GM10847 (cell line): Measurements from ENCODE around the gene TRABD2A.

ENCODE experiments used
- POLR2A ChIP-seq: IDR thresholded peaks from 2 replicates; pipeline ENCODE4 v1.6.1; 2011; ENCODE audit not compliant: insufficient read length; ENCODE audit errors: extremely low read depth

TRABD2A gene

DNA sequence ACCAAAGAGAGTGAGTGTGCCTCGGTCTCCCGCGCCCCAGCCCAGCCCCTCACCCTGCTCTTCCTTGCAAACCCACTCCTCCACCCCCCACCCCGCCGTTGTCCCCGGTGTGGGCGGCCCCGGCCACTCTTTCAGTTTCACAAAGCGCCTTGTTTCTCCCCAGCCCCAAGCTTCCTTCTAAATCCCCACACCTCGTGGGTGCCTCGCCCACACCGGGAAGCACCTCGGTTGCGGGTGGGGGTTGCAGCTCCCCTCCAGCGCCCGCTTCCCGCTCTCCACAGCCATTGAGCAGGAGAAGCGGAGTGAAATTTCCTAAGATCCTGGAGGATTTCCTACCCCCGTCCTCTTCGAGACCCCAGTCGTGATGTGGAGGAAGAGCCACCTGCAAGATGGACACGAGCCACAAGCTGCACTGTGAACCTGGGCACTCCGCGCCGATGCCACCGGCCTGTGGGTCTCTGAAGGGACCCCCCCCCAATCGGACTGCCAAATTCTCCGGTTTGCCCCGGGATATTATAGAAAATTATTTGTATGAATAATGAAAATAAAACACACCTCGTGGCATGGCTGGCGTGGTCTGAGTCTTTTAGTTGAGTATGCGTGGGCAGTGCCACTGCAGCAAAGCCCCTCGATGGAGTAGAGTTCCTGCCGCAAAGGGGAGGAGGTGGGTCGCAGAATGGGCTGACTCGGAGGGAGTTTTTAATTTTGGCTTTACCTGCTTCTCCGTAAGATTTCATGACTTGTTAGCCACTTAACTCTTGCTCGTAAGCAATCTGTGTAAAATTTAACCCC lies 25.4 kb upstream of the TRABD2A start:
- TF ChIP-seq POLR2A = no peak

DNA sequence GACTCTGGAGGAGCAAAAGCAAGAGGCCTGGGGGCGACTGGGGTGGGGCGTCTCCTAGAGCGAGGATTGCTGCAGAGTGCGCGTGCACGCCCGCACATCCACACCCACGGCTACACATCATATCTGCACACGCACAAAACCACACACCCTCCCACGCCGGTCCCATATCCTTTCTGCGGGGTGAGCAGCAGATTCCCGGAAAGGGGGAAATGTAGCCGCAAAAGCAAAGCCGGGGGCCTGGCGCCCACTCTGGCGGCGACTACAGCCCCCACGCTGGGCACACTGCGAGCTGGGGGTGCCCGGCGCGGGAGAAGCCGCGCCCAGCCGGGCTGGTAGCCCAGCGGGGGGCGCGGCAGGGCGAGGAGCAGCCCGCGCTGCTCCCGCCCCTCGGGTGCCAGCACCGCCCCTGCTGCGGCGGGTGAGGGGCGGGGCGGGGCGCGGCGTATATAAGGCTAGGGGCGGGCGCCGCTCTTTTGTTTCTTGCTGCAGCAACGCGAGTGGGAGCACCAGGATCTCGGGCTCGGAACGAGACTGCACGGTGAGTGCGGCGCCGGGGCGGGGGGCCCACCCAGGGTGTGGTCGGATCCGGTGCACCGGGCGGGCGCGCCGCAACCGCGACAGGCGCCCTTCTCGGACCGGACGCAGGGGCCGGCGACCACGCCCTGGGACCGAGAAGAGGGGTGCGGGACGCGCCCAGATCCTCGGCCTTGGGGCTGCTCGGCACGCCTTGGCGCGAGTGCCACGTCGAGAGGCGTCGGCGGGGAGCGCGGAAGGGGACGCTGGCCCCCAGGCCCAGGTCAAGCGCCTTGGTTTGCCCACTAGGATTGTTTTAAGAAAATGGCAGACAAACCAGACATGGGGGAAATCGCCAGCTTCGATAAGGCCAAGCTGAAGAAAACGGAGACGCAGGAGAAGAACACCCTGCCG lies 24.6 kb upstream of the TRABD2A start, which contains the start of gene TMSB10:
Gene TMSB10, plus strand, starts transcription at position 476 of the 927 bp plus-strand sequence.
- TF ChIP-seq POLR2A = peak; percentile 99

DNA sequence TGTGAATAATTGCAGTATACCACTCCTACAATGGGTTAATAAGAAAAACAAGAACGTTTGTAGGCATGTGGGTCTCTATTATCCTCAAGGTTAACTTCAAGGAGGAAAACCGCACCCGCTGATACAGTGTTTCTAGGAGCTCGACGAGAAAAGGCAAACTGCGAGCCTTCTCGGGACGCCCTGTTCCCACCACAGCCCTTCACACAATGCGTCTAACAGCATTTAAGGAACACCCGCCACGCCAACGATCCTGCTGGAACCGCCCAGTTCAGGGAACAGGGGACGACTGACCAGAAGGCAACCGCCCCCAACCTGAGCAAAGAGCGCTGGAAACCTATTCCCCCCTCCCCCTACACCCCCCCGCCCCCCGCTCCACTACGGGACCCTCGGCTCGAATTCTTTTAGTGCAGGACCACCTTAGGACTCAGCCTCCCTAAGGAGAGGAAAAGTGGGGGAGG lies 23.9 kb upstream of the TRABD2A start:
- no peak for TF ChIP-seq POLR2A

DNA sequence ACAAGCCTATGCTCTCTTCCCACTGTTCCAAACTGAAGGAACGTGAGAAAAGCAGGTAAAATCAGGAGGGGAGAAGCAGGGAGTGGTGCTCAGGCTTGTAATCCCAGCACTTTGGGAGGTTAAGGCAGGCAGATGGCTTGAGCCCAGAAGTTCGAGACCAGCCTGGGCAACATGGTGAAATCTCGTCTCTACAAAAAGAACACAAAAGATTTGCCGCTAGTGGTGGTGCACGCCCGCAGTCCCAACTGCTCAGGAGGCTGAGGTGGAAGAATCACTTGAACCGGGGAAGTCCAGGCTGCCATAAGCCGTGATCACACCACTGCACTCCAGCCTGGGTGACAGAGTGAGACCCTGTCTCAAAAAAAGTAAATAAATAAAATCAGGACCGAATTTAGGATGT lies 23.3 kb upstream of the TRABD2A start:
- TF ChIP-seq POLR2A = no peak

DNA sequence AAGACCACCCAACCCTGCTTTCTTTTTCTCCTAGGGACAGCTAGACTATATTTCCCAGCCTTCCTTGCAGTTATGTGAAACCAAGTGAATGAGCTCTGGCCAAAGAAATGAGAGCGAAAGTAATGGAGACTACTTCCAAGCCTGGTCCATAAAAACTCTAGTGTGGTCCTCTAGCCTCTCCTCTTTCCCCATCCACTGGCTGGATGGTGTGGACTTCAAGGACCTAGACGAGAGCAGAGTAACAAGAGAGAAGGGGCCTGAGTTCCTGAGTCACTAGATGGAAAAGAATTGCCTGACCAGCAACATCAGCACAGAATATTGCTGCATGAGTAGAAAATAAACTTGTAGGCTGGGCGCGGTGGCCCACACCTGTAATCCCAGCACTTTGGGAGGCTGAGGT lies 21.6 kb upstream of the TRABD2A start:
- no peak for TF ChIP-seq POLR2A

- TF ChIP-seq POLR2A = no peak
Measured at GRCh38 chr2:84901593-84902120, 20.8 kb upstream of the TRABD2A start.

- no peak for TF ChIP-seq POLR2A
Measured at GRCh38 chr2:84900971-84901370, 20.1 kb upstream of the TRABD2A start.

- no peak for TF ChIP-seq POLR2A
Measured at GRCh38 chr2:84899304-84900204, 18.7 kb upstream of the TRABD2A start.

GRCh38 chr2:84897773-84898172 lies 16.9 kb upstream of the TRABD2A start:
- TF ChIP-seq POLR2A = no peak

- TF ChIP-seq POLR2A = no peak
Measured at GRCh38 chr2:84896567-84896966, 15.7 kb upstream of the TRABD2A start.

DNA sequence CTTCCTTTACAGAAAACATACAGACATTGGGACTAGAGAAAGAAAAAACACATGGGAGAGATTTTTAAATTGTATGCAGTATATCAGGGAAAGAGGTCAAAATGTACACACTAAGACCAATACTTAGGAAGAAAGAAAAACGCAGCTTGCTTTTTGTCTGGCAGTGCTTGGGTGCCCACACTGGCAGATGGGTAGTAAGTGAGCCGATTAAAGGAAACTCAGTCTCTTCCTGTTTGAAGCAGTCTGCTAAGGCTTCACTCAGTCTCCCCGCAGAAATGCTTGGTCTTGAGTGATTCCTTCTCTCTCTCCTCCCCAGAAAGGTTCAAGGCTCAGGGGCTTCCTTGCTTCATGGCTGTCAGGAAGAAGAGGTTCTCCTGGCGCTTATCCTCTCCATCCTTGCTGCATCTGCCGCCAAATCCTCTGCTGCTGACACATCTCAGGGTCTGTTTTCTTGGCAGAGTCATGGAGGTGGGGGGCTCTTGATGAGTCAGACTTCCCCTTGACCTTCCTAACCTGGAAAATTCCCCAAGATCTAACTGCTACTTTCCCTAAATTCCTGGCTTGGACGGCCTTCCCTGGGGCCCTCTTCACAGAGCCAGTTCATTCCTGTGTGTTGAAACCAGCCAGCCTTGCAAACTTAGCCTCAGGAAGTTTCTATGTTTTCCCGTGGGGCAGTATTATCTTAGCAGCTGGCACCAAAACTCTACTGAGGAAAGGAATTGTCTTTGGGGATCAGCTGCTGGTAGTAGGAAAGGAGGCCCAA lies 14.1 kb upstream of the TRABD2A start:
- TF ChIP-seq POLR2A = no peak

GRCh38 chr2:84894131-84894586 lies 13.3 kb upstream of the TRABD2A start:
- TF ChIP-seq POLR2A = no peak

- TF ChIP-seq POLR2A = no peak
Measured at GRCh38 chr2:84891355-84892010, 10.6 kb upstream of the TRABD2A start.
